Measurements from ENCODE around the gene AKAP6. TPM values are rescaled to one million over a fixed set of nuclear protein-coding genes. Genes with fewer than 3 reads are reported as not detected.

AKAP6 gene
- total RNA-seq, 1 donor from 2014 or later = 1.3 TPM

- Histone ChIP-seq H3K4me3 (ENCODE audit: low read depth, low read length) (no peak overlapping the region), H3K36me3 (ENCODE audit: control insufficient read depth, insufficient read depth, low read length) (no peaks in the 10 kb centered on the region), H3K27me3 (ENCODE audit: control insufficient read depth, insufficient read depth, low read length) (no peaks in the 10 kb centered on the region)
- no peak for TF ChIP-seq CTCF (IDR thresholded peaks at IDR 0.05; ENCODE audit: insufficient read depth, low read length, poor library complexity, severe bottlenecking)
- no peak for DNase-seq (ENCODE audit: low read depth)
These were observed 75.9 kb downstream of the AKAP6 start for GRCh38 chr14:32404784-32405573.

- TF ChIP-seq CTCF (IDR thresholded peaks at IDR 0.05; ENCODE audit: insufficient read depth, low read length, poor library complexity, severe bottlenecking) = no peak
- no peak for DNase-seq (ENCODE audit: low read depth)
- Histone ChIP-seq H3K36me3 (ENCODE audit: control insufficient read depth, insufficient read depth, low read length) (no peaks in the 10 kb centered on the region), H3K4me3 (ENCODE audit: low read depth, low read length) (no peak overlapping the region), H3K27me3 (ENCODE audit: control insufficient read depth, insufficient read depth, low read length) (no peaks in the 10 kb centered on the region)
These were observed 76.8 kb downstream of the AKAP6 start for GRCh38 chr14:32405856-32406255.

GRCh38 chr14:32407130-32407529, 78.0 kb downstream of the AKAP6 start:
- no peak for TF ChIP-seq CTCF (IDR thresholded peaks at IDR 0.05; ENCODE audit: insufficient read depth, low read length, poor library complexity, severe bottlenecking)
- Histone ChIP-seq H3K27me3 (ENCODE audit: control insufficient read depth, insufficient read depth, low read length) (no peaks in the 10 kb centered on the region), H3K36me3 (ENCODE audit: control insufficient read depth, insufficient read depth, low read length) (no peaks in the 10 kb centered on the region), H3K4me3 (ENCODE audit: low read depth, low read length) (no peak overlapping the region)
- DNase-seq (ENCODE audit: low read depth) = no peak

- DNase-seq (ENCODE audit: low read depth) = no peak
- Histone ChIP-seq H3K36me3 (ENCODE audit: control insufficient read depth, insufficient read depth, low read length) (no peaks in the 10 kb centered on the region), H3K4me3 (ENCODE audit: low read depth, low read length) (no peak overlapping the region), H3K27me3 (ENCODE audit: control insufficient read depth, insufficient read depth, low read length) (no peaks in the 10 kb centered on the region)
- no peak for TF ChIP-seq CTCF (IDR thresholded peaks at IDR 0.05; ENCODE audit: insufficient read depth, low read length, poor library complexity, severe bottlenecking)
These were observed 78.9 kb downstream of the AKAP6 start for GRCh38 chr14:32408018-32408417.

GRCh38 chr14:32412103-32412502, 83.0 kb downstream of the AKAP6 start:
- no peak for TF ChIP-seq CTCF (IDR thresholded peaks at IDR 0.05; ENCODE audit: insufficient read depth, low read length, poor library complexity, severe bottlenecking)
- no peak overlapping the region for H3K4me3 ChIP-seq (ENCODE audit: low read depth, low read length)
- no peak for DNase-seq (ENCODE audit: low read depth)
- H3K27me3 ChIP-seq (ENCODE audit: control insufficient read depth, insufficient read depth, low read length) = no peaks in the 10 kb centered on the region
- no peaks in the 10 kb centered on the region for H3K36me3 ChIP-seq (ENCODE audit: control insufficient read depth, insufficient read depth, low read length)

GRCh38 chr14:32412532-32412931, 83.4 kb downstream of the AKAP6 start:
- H3K4me3 ChIP-seq (ENCODE audit: low read depth, low read length) = no peak overlapping the region
- no peak for TF ChIP-seq CTCF (IDR thresholded peaks at IDR 0.05; ENCODE audit: insufficient read depth, low read length, poor library complexity, severe bottlenecking)
- H3K36me3 ChIP-seq (ENCODE audit: control insufficient read depth, insufficient read depth, low read length) = no peaks in the 10 kb centered on the region
- H3K27me3 ChIP-seq (ENCODE audit: control insufficient read depth, insufficient read depth, low read length) = no peaks in the 10 kb centered on the region
- no peak for DNase-seq (ENCODE audit: low read depth)

Data from kidney epithelial cell (primary cell).